H1 (cell line): ENCODE results near the gene ZXDB. TPM values are rescaled to one million over a fixed set of nuclear protein-coding genes. Genes with fewer than 3 reads are reported as not detected.

Source experiments
- CTCF ChIA-PET: fragments of 300-600 bp; sonication (Branson Sonifier 250); formaldehyde crosslinking; loops from one replicate; lab custom pipeline; 2021; ENCODE audit not compliant: partially characterized antibody; lab: Charles Lee
- POLR2A ChIA-PET: fragments of 300-600 bp; sonication (Branson Sonifier 250); formaldehyde crosslinking; loops from one replicate; lab custom pipeline; 2021; ENCODE audit warnings: inconsistent platforms; ENCODE audit not compliant: partially characterized antibody; lab: Charles Lee
- DNase-seq, 2 experiments: peaks; one replicate each; pipeline versions ENCODE4 v3.0.0 to v3.0.0-alpha.2; 2010 to 2022; ENCODE audit warnings: low spot score in 2 of 2, low read depth in 1 of 2, mixed read lengths in 1 of 2
- FAIRE-seq: peaks from 2 replicates; lab custom pipeline; 2011; peaks lifted over from hg19 to GRCh38; lab: Jason Lieb, UNC
- H2AFZ ChIP-seq: 2 replicates; pipeline ENCODE4 v1.8.1; 2012; ENCODE audit warnings: low read length, inconsistent platforms
- H2AK5ac ChIP-seq: 2 replicates; pipeline ENCODE4 v1.6.1; 2013; ENCODE audit warnings: low read depth, low read length
- H2BK120ac ChIP-seq: replicated peaks from 2 replicates; pipeline ENCODE3; 2013; ENCODE audit warnings: low read depth, low read length, inconsistent platforms
- H2BK12ac ChIP-seq: 2 replicates; pipeline ENCODE4 v1.6.1; 2013; ENCODE audit warnings: low read depth, low read length
- H2BK15ac ChIP-seq: 2 replicates; pipeline ENCODE4 v1.6.1; 2013; ENCODE audit warnings: low read length
- H2BK20ac ChIP-seq: 2 replicates; pipeline ENCODE4 v1.6.1; 2013; ENCODE audit warnings: low read length
- H2BK5ac ChIP-seq: 2 replicates; pipeline ENCODE4 v1.6.1; 2013; ENCODE audit warnings: low read depth, low read length
- H3K14ac ChIP-seq: 2 replicates; pipeline ENCODE4 v1.6.1; 2013; ENCODE audit warnings: inconsistent platforms; ENCODE audit not compliant: insufficient read length
- H3K18ac ChIP-seq: 2 replicates; pipeline ENCODE4 v1.6.1; 2013; ENCODE audit warnings: low read length; ENCODE audit errors: extremely low read depth
- H3K23ac ChIP-seq: 2 replicates; pipeline ENCODE4 v1.6.1; 2013; ENCODE audit warnings: inconsistent platforms; ENCODE audit not compliant: insufficient read length
- H3K23me2 ChIP-seq: 2 replicates; pipeline ENCODE4 v1.6.1; 2013; ENCODE audit warnings: low read depth, low read length
- H3K27ac ChIP-seq: 2 replicates; pipeline ENCODE4 v1.6.1; 2011; ENCODE audit warnings: low read depth, low read length, inconsistent platforms
- H3K27me3 ChIP-seq, 4 experiments: replicated peaks in 1 of 4; 1 replicate in 1 of 4; 2 replicates in 3 of 4; pipeline versions ENCODE4 v1.6.1 to v1.8.1; 2011 to 2013; ENCODE audit warnings: low read length in 3 of 4, mild to moderate bottlenecking in 3 of 4, inconsistent platforms in 2 of 4, mixed read lengths in 2 of 4, moderate library complexity in 1 of 4; ENCODE audit not compliant: control insufficient read depth in 3 of 4, insufficient read depth in 3 of 4; ENCODE audit errors: extremely low read depth in 1 of 4
- H3K36me3 ChIP-seq, 4 experiments: 2 replicates each; pipeline versions ENCODE4 v1.6.1 to v1.8.1; 2011 to 2013; ENCODE audit warnings: mild to moderate bottlenecking in 4 of 4, low read length in 3 of 4, moderate library complexity in 2 of 4, control low read depth in 1 of 4, inconsistent platforms in 1 of 4; ENCODE audit not compliant: insufficient read depth in 4 of 4, control insufficient read depth in 2 of 4
- H3K4ac ChIP-seq: replicated peaks from 2 replicates; pipeline ENCODE3; 2013; ENCODE audit warnings: low read length, low read depth, mixed read lengths, inconsistent platforms; ENCODE audit not compliant: insufficient read length
- H3K4me1 ChIP-seq, 4 experiments: replicated peaks in 1 of 4; 1 replicate in 1 of 4; 2 replicates in 3 of 4; pipeline versions ENCODE4 v1.6.1 to v1.8.1; 2011 to 2013; ENCODE audit warnings: low read length in 3 of 4, inconsistent platforms in 2 of 4, mixed read lengths in 1 of 4; ENCODE audit not compliant: insufficient read depth in 4 of 4, control insufficient read depth in 3 of 4
- H3K4me2 ChIP-seq, 2 experiments: 2 replicates each; pipeline versions ENCODE4 v1.6.1 to v1.8.1; 2011 to 2013; ENCODE audit warnings: low read depth in 2 of 2, low read length in 2 of 2, control low read depth in 1 of 2, inconsistent platforms in 1 of 2, mild to moderate bottlenecking in 1 of 2; ENCODE audit not compliant: insufficient read depth in 1 of 2
- H3K4me3 ChIP-seq, 4 experiments: fragments of 200-600, 300-600 bp in 1 of 4; sonication (generic), shearing (Covaris generic), sonication (Bioruptor Twin) in 1 of 4; 2 replicates each; pipeline versions ENCODE4 v1.5.1 to v1.8.1; 2011 to 2016; ENCODE audit warnings: low read length in 4 of 4, low read depth in 3 of 4, control low read depth in 2 of 4, inconsistent platforms in 2 of 4, mild to moderate bottlenecking in 2 of 4, mixed read lengths in 1 of 4, moderate library complexity in 1 of 4; ENCODE audit not compliant: insufficient read depth in 2 of 4; ENCODE audit errors: extremely low read depth in 1 of 4
- H3K56ac ChIP-seq: replicated peaks from 2 replicates; pipeline ENCODE3; 2013; ENCODE audit warnings: low read depth, mild to moderate bottlenecking, mixed read lengths, low read length, inconsistent platforms; ENCODE audit not compliant: insufficient read length
- H3K79me1 ChIP-seq: 2 replicates; pipeline ENCODE4 v1.6.1; 2013; ENCODE audit warnings: low read depth, low read length, control low read depth
- H3K79me2 ChIP-seq, 2 experiments: 2 replicates each; pipeline versions ENCODE4 v1.6.1 to v1.8.1; 2012 to 2013; ENCODE audit warnings: low read length in 2 of 2, mild to moderate bottlenecking in 2 of 2, inconsistent platforms in 1 of 2; ENCODE audit not compliant: insufficient read depth in 2 of 2, control insufficient read depth in 1 of 2
- H3K9ac ChIP-seq, 4 experiments: replicated peaks in 1 of 4; 1 replicate in 1 of 4; 2 replicates in 3 of 4; pipeline versions ENCODE4 v1.6.1 to v1.8.1; 2011 to 2013; ENCODE audit warnings: low read depth in 3 of 4, low read length in 3 of 4, control low read depth in 2 of 4, mild to moderate bottlenecking in 2 of 4, moderate library complexity in 2 of 4, inconsistent platforms in 1 of 4; ENCODE audit errors: extremely low read depth in 1 of 4
- H3K9me3 ChIP-seq, 2 experiments: 2 replicates each; pipeline versions ENCODE4 v1.6.1 to v1.8.1; 2012 to 2013; ENCODE audit warnings: mild to moderate bottlenecking in 2 of 2, moderate library complexity in 2 of 2, control low read depth in 1 of 2, inconsistent platforms in 1 of 2, low read depth in 1 of 2, low read length in 1 of 2, mixed read lengths in 1 of 2; ENCODE audit not compliant: insufficient read depth in 2 of 2
- H4K20me1 ChIP-seq, 2 experiments: replicated peaks in 1 of 2; 2 replicates each; pipeline versions ENCODE3 to v1.8.1; 2011 to 2013; ENCODE audit warnings: inconsistent platforms in 2 of 2, low read length in 2 of 2, mild to moderate bottlenecking in 1 of 2; ENCODE audit not compliant: insufficient read depth in 2 of 2, control insufficient read depth in 1 of 2
- H4K5ac ChIP-seq: 2 replicates; pipeline ENCODE4 v1.6.1; 2013; ENCODE audit warnings: low read length, low read depth, mixed read lengths, inconsistent platforms; ENCODE audit not compliant: insufficient read length
- H4K8ac ChIP-seq: 2 replicates; pipeline ENCODE4 v1.8.0; 2013; ENCODE audit warnings: mild to moderate bottlenecking, moderate library complexity, low read length, inconsistent platforms; ENCODE audit not compliant: insufficient read depth; ENCODE audit errors: extremely low read depth
- H4K91ac ChIP-seq: replicated peaks from 2 replicates; pipeline ENCODE3; 2013; ENCODE audit warnings: low read length, mixed read lengths, inconsistent platforms; ENCODE audit not compliant: insufficient read length
- EP300 ChIP-seq, 2 experiments: IDR thresholded peaks; 1 replicate in 1 of 2; 2 replicates in 1 of 2; pipeline ENCODE4 v1.6.1; 2011 to 2012; ENCODE audit warnings: low read depth in 2 of 2, low read length in 2 of 2, mild to moderate bottlenecking in 2 of 2, borderline replicate concordance in 1 of 2, inconsistent platforms in 1 of 2, moderate library complexity in 1 of 2
- EZH2 ChIP-seq: fragments of 200-600 bp; sonication (generic); IDR thresholded peaks from 2 replicates; pipeline ENCODE4 v1.7.1; 2012; ENCODE audit warnings: low read depth, mild to moderate bottlenecking, moderate library complexity, low read length, inconsistent platforms; ENCODE audit not compliant: severe bottlenecking
- FOSL1 ChIP-seq: IDR thresholded peaks from 2 replicates; pipeline ENCODE4 v1.6.1; 2011; ENCODE audit warnings: mild to moderate bottlenecking, low read depth, low read length, moderate library complexity; ENCODE audit not compliant: insufficient read depth
- RXRA ChIP-seq: IDR thresholded peaks from 2 replicates; pipeline ENCODE4 v1.6.1; 2011; ENCODE audit warnings: low read depth, mild to moderate bottlenecking, low read length, moderate library complexity; ENCODE audit not compliant: insufficient read depth
- TAF7 ChIP-seq: optimal IDR thresholded peaks from 2 replicates; pipeline ENCODE3; 2011; ENCODE audit warnings: low read depth, mild to moderate bottlenecking, inconsistent platforms, low read length, moderate library complexity, borderline replicate concordance
- WGBS, 2 experiments: shearing (Covaris generic) in 1 of 2; methylation state at CpG; one replicate each; pipeline versions ENCODE4 v1.1.6 to v1.1.7; 2013 to 2015; ENCODE audit warnings: low lambda C conversion rate in 2 of 2, mixed read lengths in 2 of 2, inconsistent platforms in 1 of 2, low coverage in 1 of 2, missing lambda C conversion rate in 1 of 2; ENCODE audit not compliant: insufficient replicate concordance in 2 of 2, insufficient coverage in 1 of 2, insufficient read length in 1 of 2; ENCODE audit errors: extremely low coverage in 1 of 2, missing lambda C conversion rate in 1 of 2; 5-methylcytosine and 5-hydroxymethylcytosine counted together
- polyA plus RNA-seq, 7 experiments: library from polyadenylated mRNA; depleted of rRNA in 3 of 7; stranded (reverse) in 5 of 7; unstranded in 2 of 7; fragments of >200 nt in 5 of 7; fragments of 200-250 nt in 2 of 7; gene quantifications; 1 replicate in 5 of 7; 2 replicates in 1 of 7; 4 replicates in 1 of 7; pipeline versions ENCODE4 v1.2.1 to v1.2.3, GENCODE V29; 2011 to 2013; ENCODE audit warnings: missing spikeins in 2 of 7, mixed read lengths in 2 of 7
- total RNA-seq: library from RNA; stranded (reverse); fragmentation: NEBNext Ultra II Directional; extraction: Animal tissue kit (Norgen Biotek cat#: 25700); gene quantifications from 2 replicates; pipeline ENCODE4 v1.2.1, GENCODE V29; 2021

Gene ZXDB
- total and polyA plus RNA-seq, 2 of the 8 experiments (the other 6 are each of a cell fraction or from before 2014, with no cell fraction given): 4.0 to 6.7 TPM

- 90% methylated on average over 1 of the region's 1 CpG; no CpG with 5 or more reads in 1 of the 2 experiments for WGBS, 2 experiments
- Histone ChIP-seq H3K27ac (no peak overlapping the region), H3K14ac (no peak overlapping the region), H3K27me3 (no peaks in the 10 kb centered on the region), H3K36me3 (no peaks in the 10 kb centered on the region), H2BK20ac (no peak overlapping the region), H4K91ac (no peak overlapping the region), H2BK15ac (no peak overlapping the region), H3K4me3 (no peak overlapping the region), H3K9ac (no peak overlapping the region), H3K79me2 (no peaks in the 10 kb centered on the region), H3K4me1 (peaks cover 0 to 3% (median 0%) of the 10 kb centered on the region in 4 experiments; a peak in 1 of 7 replicates), H4K8ac (no peak overlapping the region), H2BK120ac (no peak overlapping the region), H2BK12ac (no peak overlapping the region), H3K79me1 (no peaks in the 10 kb centered on the region), H3K9me3 (no peaks in the 10 kb centered on the region), H3K4ac (no peak overlapping the region), H4K20me1 (no peaks in the 10 kb centered on the region), H2AFZ (no peak overlapping the region), H2AK5ac (no peak overlapping the region), H2BK5ac (no peak overlapping the region), H4K5ac (no peak overlapping the region), H3K23ac (no peak overlapping the region), H3K18ac (no peak overlapping the region), H3K56ac (no peak overlapping the region)
- no peak for FAIRE-seq
- DNase-seq: no peak
- POLR2A ChIA-PET: no interaction called here
- no peak for TF ChIP-seq RXRA
- TF ChIP-seq EZH2: no peak
- no peak for TF ChIP-seq TAF7
- TF ChIP-seq FOSL1: no peak
- no peak for TF ChIP-seq EP300 (IDR thresholded peaks at IDR 0.05; ENCODE audit: borderline replicate concordance in 1 of 2, low read depth in 2 of 2, low read length in 2 of 2)
- TF ChIP-seq, all 59 proteins: peak for 0
- Histone ChIP-seq H3K23me2 (no peaks in the 10 kb centered on the region), H3K4me2 (no peak overlapping the region)
- CTCF ChIA-PET: no interaction called here
Observed at GRCh38 chrX:57643698-57644097, 51.9 kb downstream of the ZXDB start.
